OCI-LY7 (cell line): ENCODE measurements around the gene SND1.

Source experiments
- EZH2phosphoT487 ChIP-seq: fragments of 200-600 bp; sonication (generic); IDR thresholded peaks from 2 replicates; pipeline ENCODE4 v1.6.1; 2018; ENCODE audit warnings: low read depth, borderline replicate concordance, mild to moderate bottlenecking, mixed run types, antibody characterized with exemption, low read length, moderate library complexity, mixed read lengths
- TF ChIP-seq, protein P1 (sequence below): fragments of 200-600 bp; sonication (generic); conservative IDR thresholded peaks from 2 replicates; pipeline ENCODE4 v1.5.1; 2014; ENCODE audit warnings: mild to moderate bottlenecking, antibody characterized with exemption, low read length, moderate library complexity, mixed read lengths

DNA sequence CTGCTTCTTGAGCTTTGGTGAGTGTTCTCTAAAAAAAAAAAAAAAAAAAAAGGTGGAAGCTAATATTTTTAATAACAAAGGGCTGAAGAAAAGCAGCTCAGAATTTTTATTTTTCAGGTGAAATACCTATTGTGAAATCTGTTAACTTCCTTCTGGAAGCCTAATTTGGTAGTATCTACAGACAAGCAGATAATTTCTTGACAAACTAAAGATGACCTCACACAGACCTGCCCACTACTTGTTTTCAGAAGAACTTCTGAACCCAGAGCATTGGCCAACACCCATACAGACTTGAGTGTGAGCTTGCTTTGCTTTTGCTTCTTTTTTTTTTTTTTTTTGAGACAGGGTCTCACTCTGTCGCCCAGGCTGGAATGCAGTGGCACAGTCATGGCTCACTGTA lies 348.1 kb downstream of the SND1 start:
- TF ChIP-seq, protein P1, sequence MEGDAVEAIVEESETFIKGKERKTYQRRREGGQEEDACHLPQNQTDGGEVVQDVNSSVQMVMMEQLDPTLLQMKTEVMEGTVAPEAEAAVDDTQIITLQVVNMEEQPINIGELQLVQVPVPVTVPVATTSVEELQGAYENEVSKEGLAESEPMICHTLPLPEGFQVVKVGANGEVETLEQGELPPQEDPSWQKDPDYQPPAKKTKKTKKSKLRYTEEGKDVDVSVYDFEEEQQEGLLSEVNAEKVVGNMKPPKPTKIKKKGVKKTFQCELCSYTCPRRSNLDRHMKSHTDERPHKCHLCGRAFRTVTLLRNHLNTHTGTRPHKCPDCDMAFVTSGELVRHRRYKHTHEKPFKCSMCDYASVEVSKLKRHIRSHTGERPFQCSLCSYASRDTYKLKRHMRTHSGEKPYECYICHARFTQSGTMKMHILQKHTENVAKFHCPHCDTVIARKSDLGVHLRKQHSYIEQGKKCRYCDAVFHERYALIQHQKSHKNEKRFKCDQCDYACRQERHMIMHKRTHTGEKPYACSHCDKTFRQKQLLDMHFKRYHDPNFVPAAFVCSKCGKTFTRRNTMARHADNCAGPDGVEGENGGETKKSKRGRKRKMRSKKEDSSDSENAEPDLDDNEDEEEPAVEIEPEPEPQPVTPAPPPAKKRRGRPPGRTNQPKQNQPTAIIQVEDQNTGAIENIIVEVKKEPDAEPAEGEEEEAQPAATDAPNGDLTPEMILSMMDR: no peak
- no peak for TF ChIP-seq EZH2phosphoT487
